Transverse colon (tissue), 4 donors: Measurements from ENCODE around the gene LRP8. TPM values are rescaled to one million over a fixed set of nuclear protein-coding genes. Genes with fewer than 3 reads are reported as not detected.

Source experiments
- DNase-seq: peaks from one replicate; pipeline ENCODE4 v3.0.0-alpha.2; 2019
- H3K27ac ChIP-seq, 4 donors: fragments of 200-600 bp; sonication (generic); 2 replicates each; pipeline ENCODE4 v1.5.1; 2016 to 2018; ENCODE audit warnings: inconsistent platforms in 4 of 4
- H3K27me3 ChIP-seq: fragments of 200-600 bp; sonication (generic); 2 replicates; pipeline ENCODE4 v1.5.1; 2017; ENCODE audit warnings: inconsistent platforms
- H3K36me3 ChIP-seq, 4 donors: fragments of 200-600 bp; sonication (generic); 2 replicates each; pipeline ENCODE4 v1.5.1; 2017 to 2019; ENCODE audit warnings: inconsistent platforms in 4 of 4
- H3K4me1 ChIP-seq, 4 donors: fragments of 200-600 bp; sonication (generic); 2 replicates each; pipeline ENCODE4 v1.5.1; 2017 to 2020; ENCODE audit warnings: inconsistent platforms in 4 of 4
- H3K4me3 ChIP-seq, 4 donors: fragments of 200-600 bp; sonication (generic); 1 replicate in 1 of 4; 2 replicates in 3 of 4; pipeline versions ENCODE4 v1.5.1 to v1.6.1; 2017 to 2019; ENCODE audit warnings: inconsistent platforms in 4 of 4
- H3K9me3 ChIP-seq, 2 donors: fragments of 200-600 bp; sonication (generic); 2 replicates each; pipeline ENCODE4 v1.5.1; 2017 to 2019; ENCODE audit warnings: inconsistent platforms in 2 of 2
- CTCF ChIP-seq, 5 experiments: fragments of 200-600 bp in 3 of 5; fragments of 450-650 bp in 2 of 5; sonication (generic) in 3 of 5; IDR thresholded peaks; 1 replicate in 2 of 5; 2 replicates in 3 of 5; pipeline ENCODE4 v1.5.1; 2016 to 2017; ENCODE audit warnings: antibody characterized with exemption in 5 of 5, inconsistent platforms in 3 of 5, mild to moderate bottlenecking in 2 of 5, moderate library complexity in 1 of 5
- EP300 ChIP-seq: sonication (generic); formaldehyde crosslinking; IDR thresholded peaks from one replicate; pipeline ENCODE4 v1.6.1; 2017; ENCODE audit warnings: antibody characterized with exemption, low read depth
- POLR2A ChIP-seq: fragments of 450-650 bp; IDR thresholded peaks from one replicate; pipeline ENCODE4 v1.6.1; 2016; ENCODE audit warnings: antibody characterized with exemption, mild to moderate bottlenecking, moderate library complexity
- POLR2AphosphoS5 ChIP-seq, 3 donors: sonication (generic); formaldehyde crosslinking; IDR thresholded peaks; one replicate each; pipeline ENCODE4 v1.6.1; 2016; ENCODE audit warnings: antibody characterized with exemption in 3 of 3
- WGBS, 2 donors: methylation state at CpG; one replicate each; pipeline ENCODE4 v1.1.5; 2018; ENCODE audit warnings: low coverage in 1 of 2; 5-methylcytosine and 5-hydroxymethylcytosine counted together
- in situ Hi-C, 4 donors: fragments of 200-750 bp; cut with MboI; loops; one replicate each; pipeline versions ENCODE4 v1.15.0 to v1.15.1; 2017; ENCODE audit warnings: low sequenced_read_pairs in 3 of 4, low pct_ligation_motif_present in 1 of 4, low pct_unique_long_range_greater_than_20kb in 1 of 4
- intact Hi-C: fragments of 100-400 bp; cut with DNase I; formaldehyde crosslinking; loops from one replicate; pipeline ENCODE4 v1.15.1; 2023; ENCODE audit warnings: low total_unique reads
- total RNA-seq, 4 donors: library from RNA; depleted of rRNA; stranded (reverse); fragments of >200 nt; gene quantifications; one replicate each; pipeline ENCODE4 v1.1.0, GENCODE V29; 2016

The LRP8 gene
- total RNA-seq, 4 donors from 2014 or later = 0.37 to 10.7 (median 1.4) TPM

- Histone ChIP-seq H3K27ac (no peak overlapping the region), H3K36me3 (no peaks in the 10 kb centered on the region), H3K9me3 (no peaks in the 10 kb centered on the region), H3K27me3 (no peaks in the 10 kb centered on the region), H3K4me3 (no peak overlapping the region), H3K4me1 (peaks cover 0 to 4% (median 1%) of the 10 kb centered on the region in 4 donors)
- DNase-seq = peak; percentile 19
- 66 to 80% methylated on average over 1 to 7 of the region's 7 CpGs for WGBS, 2 donors
- intact Hi-C loops = no loop called here
- TF ChIP-seq POLR2A = no peak
- no peak for TF ChIP-seq EP300
- no peak for TF ChIP-seq CTCF (IDR thresholded peaks at IDR 0.05)
- TF ChIP-seq POLR2AphosphoS5 (IDR thresholded peaks at IDR 0.05) = no peak
- in situ Hi-C loops = no loop called here
These were observed 39.8 kb upstream of the LRP8 start for GRCh38 chr1:53367503-53368313.

- DNase-seq = no peak
- no peak for TF ChIP-seq CTCF (IDR thresholded peaks at IDR 0.05)
- in situ Hi-C loops (no loop called here), intact Hi-C loops (no loop called here)
- H3K4me3 ChIP-seq = no peak overlapping the region
- WGBS, 2 donors = 90% methylated on average over 12 of the region's 12 CpGs; no CpG with 5 or more reads in 1 of the 2 donors
- no peak overlapping the region for H3K27ac ChIP-seq
- no peaks in the 10 kb centered on the region for H3K36me3 ChIP-seq
- no peaks in the 10 kb centered on the region for H3K27me3 ChIP-seq
- H3K9me3 ChIP-seq = no peaks in the 10 kb centered on the region
- peaks cover 0 to 4% (median 1%) of the 10 kb centered on the region in 4 donors for H3K4me1 ChIP-seq
These were observed 39.1 kb upstream of the LRP8 start for GRCh38 chr1:53366901-53367502.

- no peak for DNase-seq
- H3K4me3 ChIP-seq = no peak overlapping the region
- no peaks in the 10 kb centered on the region for H3K27me3 ChIP-seq
- H3K27ac ChIP-seq = no peak overlapping the region
- intact Hi-C loops = no loop called here
- in situ Hi-C loops = no loop called here
- WGBS, 2 donors = 80 to 85% methylated on average over 6 to 12 of the region's 12 CpGs
- H3K4me1 ChIP-seq = peaks cover 0 to 4% (median 1%) of the 10 kb centered on the region in 4 donors
- no peak for TF ChIP-seq POLR2A
- no peak for TF ChIP-seq EP300
- TF ChIP-seq CTCF (IDR thresholded peaks at IDR 0.05) = no peak
- TF ChIP-seq POLR2AphosphoS5 (IDR thresholded peaks at IDR 0.05) = no peak
- no peaks in the 10 kb centered on the region for H3K9me3 ChIP-seq
- H3K36me3 ChIP-seq = no peaks in the 10 kb centered on the region
These were observed 37.7 kb upstream of the LRP8 start for GRCh38 chr1:53365437-53366063.

GRCh38 chr1:53362851-53363642 lies 35.2 kb upstream of the LRP8 start:
- H3K4me3 ChIP-seq = no peak overlapping the region
- TF ChIP-seq POLR2A = no peak
- TF ChIP-seq POLR2AphosphoS5 (IDR thresholded peaks at IDR 0.05) = no peak
- no peak for TF ChIP-seq CTCF (IDR thresholded peaks at IDR 0.05)
- TF ChIP-seq EP300 = no peak
- no peaks in the 10 kb centered on the region for H3K4me1 ChIP-seq
- H3K27ac ChIP-seq = no peak overlapping the region
- DNase-seq = no peak
- intact Hi-C loops (no loop called here), in situ Hi-C loops (no loop called here)
- no peaks in the 10 kb centered on the region for H3K27me3 ChIP-seq
- 82% methylated on average over 9 of the region's 9 CpGs; no CpG with 5 or more reads in 1 of the 2 donors for WGBS, 2 donors
- H3K36me3 ChIP-seq = no peaks in the 10 kb centered on the region
- peaks cover 0 to 2% of the 10 kb centered on the region in 2 donors for H3K9me3 ChIP-seq
